GM12892 (cell line): ENCODE data around the gene VPS8.

Experiments
- POLR2AphosphoS5 ChIP-seq: IDR thresholded peaks from 2 replicates; pipeline ENCODE4 v1.6.1; 2011; ENCODE audit warnings: low read depth, low read length, control low read depth
- TAF1 ChIP-seq: IDR thresholded peaks from 2 replicates; pipeline ENCODE4 v1.6.1; 2011; ENCODE audit warnings: low read depth, mild to moderate bottlenecking, control low read depth, low read length, borderline replicate concordance

DNA sequence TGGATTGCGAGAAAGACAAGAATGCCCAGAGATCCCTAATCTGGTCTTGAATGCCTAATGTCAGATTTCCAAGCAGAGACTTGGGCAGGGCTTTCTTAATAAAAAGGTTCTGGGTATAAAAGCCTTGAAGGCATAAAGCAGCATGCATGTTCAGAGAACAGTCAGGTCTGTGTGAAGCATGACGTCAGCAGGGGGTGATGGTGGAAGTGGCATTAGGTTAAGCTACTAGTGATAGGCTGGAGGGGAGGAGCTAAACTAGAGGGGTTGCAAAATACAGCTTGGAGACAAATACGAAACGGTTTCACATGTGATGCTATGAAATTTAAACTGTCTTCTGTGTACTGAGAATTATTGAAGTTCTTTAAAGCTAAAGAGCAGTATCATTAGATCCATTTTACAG, 125.6 kb downstream of the VPS8 start:
- TF ChIP-seq POLR2AphosphoS5, result no peak
- no peak for TF ChIP-seq TAF1
